22Rv1 (cell line): ENCODE results near the gene MT2A.

Experiments used
- H3K27ac ChIP-seq: fragments of 450-650 bp; 2 replicates; pipeline ENCODE4 v1.5.1; 2017
- CTCF ChIP-seq: fragments of 450-650 bp; IDR thresholded peaks from 2 replicates; pipeline ENCODE4 v1.5.1; 2017; ENCODE audit warnings: mild to moderate bottlenecking
- ZFX ChIP-seq: fragments of 450-650 bp; IDR thresholded peaks from 2 replicates; pipeline ENCODE4 v1.6.1; 2017; ENCODE audit warnings: antibody characterized with exemption, borderline replicate concordance

Gene MT2A

GRCh38 chr16:56601325-56601724, 7.1 kb upstream of the MT2A start:
- TF ChIP-seq CTCF (no peak), ZFX (no peak)

GRCh38 chr16:56603589-56603988, 4.8 kb upstream of the MT2A start:
- no peak overlapping the region for H3K27ac ChIP-seq
- no peak for TF ChIP-seq ZFX
- TF ChIP-seq CTCF = peak; percentile 62

More at GRCh38 chr16:56601325-56601724, 7.1 kb upstream of the MT2A start:
- H3K27ac ChIP-seq = no peak overlapping the region

GRCh38 chr16:56604966-56605365, 3.4 kb upstream of the MT2A start:
- TF ChIP-seq CTCF (no peak), ZFX (no peak)
- H3K27ac ChIP-seq = no peak overlapping the region

GRCh38 chr16:56605475-56605874, 2.9 kb upstream of the MT2A start:
- TF ChIP-seq ZFX (no peak), CTCF (no peak)
- H3K27ac ChIP-seq = no peak overlapping the region

- no peak for TF ChIP-seq CTCF
- no peak for TF ChIP-seq ZFX
- H3K27ac ChIP-seq = peak overlapping the region; percentile 68; the same call in 1 of the 2 replicates
Observed at GRCh38 chr16:56606071-56606475, 2.3 kb upstream of the MT2A start.

GRCh38 chr16:56606476-56607108, 1.8 kb upstream of the MT2A start:
- no peak for TF ChIP-seq CTCF
- no peak for TF ChIP-seq ZFX
- H3K27ac ChIP-seq = peak overlapping the region; percentile 68

GRCh38 chr16:56607109-56607618, 1.2 kb upstream of the MT2A start:
- H3K27ac ChIP-seq = peak overlapping the region; percentile 68
- TF ChIP-seq CTCF (no peak), ZFX (no peak)
